Psoas muscle (tissue), 8 donors: ENCODE data around the gene CIAO2B. TPM values are rescaled to one million over a fixed set of nuclear protein-coding genes. Genes with fewer than 3 reads are reported as not detected.
A peak's percentile ranks its signal among the peaks of the same experiment; 100 is the strongest.
"Not testable (repeated sequence)": the region's sequence is repeated elsewhere in the genome, so short reads cannot be mapped to it uniquely, and the experiment has no call there.

ENCODE experiments used
- ATAC-seq, 4 donors: fragments of 200-7000 bp; cut with Tn5 transposase; one replicate each; pipeline ENCODE4 v1.9.1; 2020; ENCODE audit warnings: moderate library complexity in 3 of 4, mild to moderate bottlenecking in 2 of 4
- DNase-seq, 2 donors: peaks; one replicate each; pipeline ENCODE4 v3.0.0-alpha.2; 2020
- H3K27ac ChIP-seq: fragments of 200-600 bp; one replicate; pipeline ENCODE4 v1.8.0; 2022
- H3K27me3 ChIP-seq, 3 donors: fragments of 200-600 bp in 1 of 3; one replicate each; pipeline versions ENCODE4 v1.6.1 to v1.8.0; 2013 to 2022; ENCODE audit warnings: low read length in 2 of 3, mild to moderate bottlenecking in 2 of 3, moderate library complexity in 1 of 3; ENCODE audit not compliant: insufficient read depth in 3 of 3
- H3K36me3 ChIP-seq, 2 donors: fragments of 200-600 bp in 1 of 2; one replicate each; pipeline versions ENCODE4 v1.6.1 to v1.8.0; 2013 to 2022; ENCODE audit warnings: low read depth in 1 of 2, mild to moderate bottlenecking in 1 of 2, moderate library complexity in 1 of 2; ENCODE audit not compliant: insufficient read depth in 1 of 2
- H3K4me1 ChIP-seq: fragments of 200-600 bp; one replicate; pipeline ENCODE4 v1.8.0; 2022
- H3K4me3 ChIP-seq: fragments of 200-600 bp; one replicate; pipeline ENCODE4 v1.8.0; 2022; ENCODE audit warnings: mild to moderate bottlenecking
- H3K9me3 ChIP-seq: fragments of 200-600 bp; one replicate; pipeline ENCODE4 v1.8.0; 2022
- WGBS, 3 donors: extraction: QIAGEN DNeasy Blood & Tissue Kit; methylation state at CpG; one replicate each; pipeline versions ENCODE4 v1.1.6 to v1.1.7; 2013; 5-methylcytosine and 5-hydroxymethylcytosine counted together
- intact Hi-C, 2 donors: fragments of 100-400 bp; cut with DNase I; formaldehyde crosslinking; loops; one replicate each; pipeline versions ENCODE4 v1.11.0 to v1.14.2; 2022
- polyA plus RNA-seq, 3 donors: library from polyadenylated mRNA; stranded (reverse); fragments of 200-250 nt; gene quantifications; one replicate each; pipeline ENCODE4 v1.2.3, GENCODE V29; 2013
- total RNA-seq, 4 donors: library from RNA; stranded (reverse); fragmentation: NEBNext Ultra II Directional in 2 of 4; extraction: Animal tissue kit (Norgen Biotek cat#: 25700) in 2 of 4; gene quantifications; one replicate each; pipeline versions ENCODE4 v1.2.1 to v1.2.4, GENCODE V29; 2021 to 2023
- TF ChIP-seq, protein P1 (sequence below): fragments of 200-600 bp; IDR thresholded peaks from one replicate; pipeline ENCODE4 v1.8.0; 2022; ENCODE audit warnings: antibody characterized with exemption
- donor health status: healthy with polysubstance abuse.
- donor health status: DM: no; HTN: no; CAD: no; lungs with moderate emphysema.
- donor health status: Bipolar disorder and iron deficiency.
- donor health status: healthy.
- donor health status: DM: yes; HTN: yes; CAD: no.
- donor health status: DM: no; HTN: no; CAD: no.
- donor health status: DM: no; HTN: no; CAD: no.
- donor health status: DM: yes; HTN: yes; CAD: no.

The CIAO2B gene
- total and polyA plus RNA-seq, 7 donors: 145 to 818 (median 346) TPM

DNA sequence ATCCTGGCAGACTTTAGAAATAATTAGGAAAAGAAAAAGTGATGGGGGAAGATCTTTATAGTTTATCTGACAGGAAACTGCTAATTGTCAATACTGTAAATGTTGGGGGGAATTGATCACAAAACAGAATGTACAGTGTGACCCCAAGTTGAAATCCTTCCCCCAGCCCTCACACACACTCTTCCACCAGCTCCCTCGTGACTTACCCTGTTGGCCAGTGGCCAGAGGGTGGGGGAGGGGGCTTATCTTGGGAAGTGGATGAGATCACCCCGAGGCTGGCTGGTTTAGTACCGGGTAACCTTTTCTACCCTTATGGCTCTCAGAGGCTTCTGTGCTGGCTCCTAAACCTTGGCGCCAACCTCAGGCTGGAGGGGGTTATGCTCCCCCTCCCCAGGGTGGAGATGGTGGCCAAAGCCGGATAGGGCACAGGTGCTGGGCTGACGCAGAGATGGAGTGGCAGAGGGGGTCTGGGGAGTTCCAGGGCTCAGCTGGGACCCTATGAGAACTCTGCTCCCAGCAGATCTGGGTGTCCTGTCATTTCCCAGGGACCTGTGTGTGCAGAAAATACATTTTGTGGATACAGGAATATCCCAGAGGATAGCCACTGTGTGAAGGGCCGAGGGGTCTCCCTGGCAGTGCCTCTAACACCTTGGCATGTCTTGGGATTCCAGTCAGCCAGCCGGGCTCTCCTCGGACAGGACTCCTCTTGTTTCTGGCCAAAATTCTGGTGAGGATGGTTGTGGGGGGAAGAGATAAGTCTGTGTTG, 34.1 kb downstream of the CIAO2B start:
- H3K9me3 ChIP-seq: no peaks in the 10 kb centered on the region
- no peaks in the 10 kb centered on the region for H3K36me3 ChIP-seq
- intact Hi-C loops: loop anchor here (2.0 to 10.0 kb wide), 4 partner anchors 27 to 55 kb away; partner anchors contain the start of gene CIAO2B (in 1 of the 2)
- H3K4me3 ChIP-seq: no peak overlapping the region
- peak overlapping the region; percentile 89 for H3K27ac ChIP-seq
- 16 to 22% (median 18%) methylated on average over 9 of the region's 9 CpGs for WGBS, 3 donors
- TF ChIP-seq, protein P1, sequence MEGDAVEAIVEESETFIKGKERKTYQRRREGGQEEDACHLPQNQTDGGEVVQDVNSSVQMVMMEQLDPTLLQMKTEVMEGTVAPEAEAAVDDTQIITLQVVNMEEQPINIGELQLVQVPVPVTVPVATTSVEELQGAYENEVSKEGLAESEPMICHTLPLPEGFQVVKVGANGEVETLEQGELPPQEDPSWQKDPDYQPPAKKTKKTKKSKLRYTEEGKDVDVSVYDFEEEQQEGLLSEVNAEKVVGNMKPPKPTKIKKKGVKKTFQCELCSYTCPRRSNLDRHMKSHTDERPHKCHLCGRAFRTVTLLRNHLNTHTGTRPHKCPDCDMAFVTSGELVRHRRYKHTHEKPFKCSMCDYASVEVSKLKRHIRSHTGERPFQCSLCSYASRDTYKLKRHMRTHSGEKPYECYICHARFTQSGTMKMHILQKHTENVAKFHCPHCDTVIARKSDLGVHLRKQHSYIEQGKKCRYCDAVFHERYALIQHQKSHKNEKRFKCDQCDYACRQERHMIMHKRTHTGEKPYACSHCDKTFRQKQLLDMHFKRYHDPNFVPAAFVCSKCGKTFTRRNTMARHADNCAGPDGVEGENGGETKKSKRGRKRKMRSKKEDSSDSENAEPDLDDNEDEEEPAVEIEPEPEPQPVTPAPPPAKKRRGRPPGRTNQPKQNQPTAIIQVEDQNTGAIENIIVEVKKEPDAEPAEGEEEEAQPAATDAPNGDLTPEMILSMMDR: no peak
- no peaks in the 10 kb centered on the region for H3K27me3 ChIP-seq
- DNase-seq (peak; percentile 86 to 90), ATAC-seq (peak; percentile 39 to 70 (median 50))
- H3K4me1 ChIP-seq: peaks cover 57% of the 10 kb centered on the region

DNA sequence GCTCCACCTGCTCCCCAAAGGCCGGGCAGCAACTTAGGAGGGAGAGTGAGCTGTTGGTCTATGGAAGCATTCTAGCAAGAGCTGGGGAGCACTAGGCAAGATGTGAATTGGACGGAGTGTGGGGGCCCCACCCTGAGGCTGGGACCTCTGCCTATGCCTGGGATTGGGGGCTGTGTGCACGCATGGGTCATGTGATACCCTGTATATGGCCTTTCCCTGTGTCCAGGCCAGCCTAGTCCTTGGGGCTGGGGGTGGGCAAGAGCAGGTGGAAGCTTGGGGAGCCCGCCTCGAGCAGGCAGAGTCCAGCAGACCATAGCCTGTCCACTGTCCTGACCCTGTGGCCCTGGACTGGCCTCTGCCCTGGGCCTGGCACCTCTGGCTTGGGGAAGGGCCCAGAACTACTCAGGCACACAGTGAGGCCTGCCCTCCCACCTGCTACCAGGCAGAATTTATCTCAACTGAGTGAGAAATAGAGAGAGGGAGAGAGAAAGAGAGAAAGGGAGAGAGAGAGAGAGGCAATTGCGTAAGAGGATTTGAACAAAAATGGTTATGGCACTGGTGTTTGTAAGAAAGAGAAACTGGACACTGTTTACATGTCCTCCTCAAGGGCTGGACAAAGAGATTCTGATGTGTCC, 34.8 kb downstream of the CIAO2B start:
- Histone ChIP-seq H3K9me3 (no peaks in the 10 kb centered on the region), H3K4me1 (peaks cover 56% of the 10 kb centered on the region), H3K27me3 (no peaks in the 10 kb centered on the region), H3K27ac (peak overlapping the region; percentile 89), H3K4me3 (no peak overlapping the region), H3K36me3 (no peaks in the 10 kb centered on the region)
- peak in 1 of 2 donors; percentile 59 for DNase-seq
- peak; percentile 11 to 56 (median 18) for ATAC-seq
- TF ChIP-seq, protein P1: no peak
- 54 to 58% (median 55%) methylated on average over 6 of the region's 6 CpGs for WGBS, 3 donors
- intact Hi-C loops: loop anchor here (5.0 to 10.0 kb wide), 3 partner anchors 33 to 55 kb away; partner anchors contain the start of gene CIAO2B (in 1 of the 2)

DNA sequence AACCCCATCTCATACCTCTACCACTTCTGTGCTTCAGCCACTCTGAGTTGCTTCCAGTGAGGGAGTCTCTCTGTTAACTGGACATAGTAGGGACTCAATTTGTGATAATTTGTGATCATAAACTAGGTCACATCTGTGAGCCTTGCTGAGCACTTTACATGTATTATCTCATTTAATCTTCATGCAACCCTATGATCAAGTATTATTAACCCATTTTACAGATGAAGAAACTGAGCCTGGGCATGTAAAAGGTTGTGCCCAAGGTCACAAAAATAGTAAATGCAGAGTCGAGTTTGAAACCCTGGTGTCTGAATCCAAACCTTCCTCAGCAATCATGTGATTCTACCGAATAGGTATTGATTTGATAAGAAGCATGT, 35.3 kb downstream of the CIAO2B start:
- Histone ChIP-seq H3K27me3 (no peaks in the 10 kb centered on the region), H3K36me3 (no peaks in the 10 kb centered on the region), H3K9me3 (no peaks in the 10 kb centered on the region), H3K27ac (peak overlapping the region; percentile 89), H3K4me1 (peaks cover 51% of the 10 kb centered on the region), H3K4me3 (no peak overlapping the region)
- DNase-seq (no peak), ATAC-seq (no peak)
- WGBS, 3 donors: 75 to 80% (median 80%) methylated on average over 2 of the region's 2 CpGs
- intact Hi-C loops: loop anchor here (5.0 to 10.0 kb wide), 3 partner anchors 33 to 56 kb away; partner anchors contain the start of gene CIAO2B (in 1 of the 2)
- TF ChIP-seq, protein P1: no peak

DNA sequence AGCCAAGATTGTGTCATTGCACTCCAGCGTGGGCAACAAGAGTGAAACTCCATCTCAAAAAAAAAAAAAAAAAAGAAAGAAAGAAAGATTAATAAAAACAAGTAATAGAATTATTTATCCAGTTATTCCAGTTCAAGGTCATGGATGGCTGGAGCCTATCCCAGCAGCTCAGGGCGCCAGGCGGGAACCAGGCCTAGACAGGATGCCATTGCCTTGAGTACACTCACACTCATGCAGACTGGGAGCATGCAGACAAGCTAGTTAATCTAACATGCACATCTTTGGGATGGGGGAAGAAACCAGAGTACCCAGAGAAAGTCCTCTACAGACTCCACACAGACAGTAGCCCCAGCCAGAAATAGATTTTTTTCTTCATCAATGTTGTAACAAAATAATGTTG, 36.0 kb downstream of the CIAO2B start:
- H3K4me1 ChIP-seq: peaks cover 44% of the 10 kb centered on the region
- no peaks in the 10 kb centered on the region for H3K36me3 ChIP-seq
- intact Hi-C loops: loop anchor here (5.0 to 10.0 kb wide), 3 partner anchors 34 to 57 kb away; partner anchors contain the start of gene CIAO2B (in 1 of the 2)
- H3K4me3 ChIP-seq: no peak overlapping the region
- DNase-seq (no peak), ATAC-seq (peak in 3 of 4 donors; percentile 25 to 45 (median 31))
- TF ChIP-seq, protein P1: no peak
- H3K9me3 ChIP-seq: no peaks in the 10 kb centered on the region
- H3K27ac ChIP-seq: peak overlapping the region; percentile 89
- WGBS, 3 donors: 32 to 45% (median 41%) methylated on average over 3 of the region's 3 CpGs
- H3K27me3 ChIP-seq: no peaks in the 10 kb centered on the region

DNA sequence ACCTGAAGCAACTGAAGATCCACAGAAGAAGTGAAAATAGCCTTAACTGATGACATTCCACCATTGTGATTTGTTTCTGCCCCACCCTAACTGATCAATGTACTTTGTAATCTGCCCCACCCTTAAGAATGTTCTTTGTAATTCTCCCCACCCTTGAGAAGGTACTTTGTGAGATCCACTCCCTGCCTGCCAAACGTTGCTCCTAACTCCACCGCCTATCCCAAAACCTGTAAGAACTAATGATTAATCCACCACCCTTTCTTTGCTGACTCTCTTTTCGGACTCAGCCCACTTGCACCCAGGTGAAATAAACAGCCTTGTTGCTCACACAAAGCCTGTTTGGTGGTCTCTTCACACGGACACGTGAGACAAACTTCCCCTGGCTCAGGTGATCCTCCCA, 37.5 kb downstream of the CIAO2B start:
- not testable (repeated sequence) for H3K27ac ChIP-seq, ATAC-seq, H3K9me3 ChIP-seq, H3K36me3 ChIP-seq, H3K27me3 ChIP-seq, H3K4me3 ChIP-seq, DNase-seq
- intact Hi-C loops: loop anchor here (5.0 to 10.0 kb wide), 3 partner anchors 36 to 58 kb away; partner anchors contain the start of gene CIAO2B (in 1 of the 2)
- 81 to 88% (median 83%) methylated on average over 5 of the region's 5 CpGs for WGBS, 3 donors
- peaks cover 31% of the 10 kb centered on the region for H3K4me1 ChIP-seq
